PC-9 (cell line): Measurements from ENCODE around the gene REEP3. TPM values are rescaled to one million over a fixed set of nuclear protein-coding genes. Genes with fewer than 3 reads are reported as not detected.

Experiments
- BruUV-seq: library from RNA; stranded (reverse); fragments of 400-500 nt; replicated peaks from 2 replicates; lab custom pipeline; 2021; lab: Mats Ljungman, UMichigan
- CTCF ChIA-PET: fragments of 300-600 bp; sonication (Branson Sonifier 250); formaldehyde crosslinking; loops from one replicate; lab custom pipeline; 2022; ENCODE audit warnings: antibody characterized with exemption; lab: Charles Lee
- POLR2A ChIA-PET: fragments of 300-600 bp; sonication (Branson Sonifier 250); formaldehyde crosslinking; loops from one replicate; lab custom pipeline; 2022; ENCODE audit warnings: antibody characterized with exemption; ENCODE audit not compliant: unreplicated experiment; lab: Charles Lee
- DNase-seq, 2 experiments: peaks; one replicate each; pipeline versions ENCODE4 v3.0.0 to v3.0.0-alpha.2; 2015 to 2022; ENCODE audit warnings: mixed read lengths in 1 of 2
- H2AFZ ChIP-seq: fragments of 200-600 bp; sonication (generic); 2 replicates; pipeline ENCODE4 v1.8.1; 2017; ENCODE audit warnings: antibody characterized with exemption
- H3F3A ChIP-seq: fragments of 200-600 bp; sonication (generic); 2 replicates; pipeline ENCODE4 v1.8.1; 2017; ENCODE audit warnings: antibody characterized with exemption, mild to moderate bottlenecking, low read depth; ENCODE audit not compliant: insufficient read depth
- H3K27ac ChIP-seq: fragments of 200-600 bp; sonication (generic); 2 replicates; pipeline ENCODE4 v1.6.1; 2016; ENCODE audit warnings: mixed run types
- H3K27me3 ChIP-seq: fragments of 200-600 bp; sonication (generic); 2 replicates; pipeline ENCODE4 v1.6.1; 2016; ENCODE audit warnings: low read depth, mixed run types; ENCODE audit not compliant: insufficient read depth
- H3K36me3 ChIP-seq: fragments of 200-600 bp; sonication (generic); 2 replicates; pipeline ENCODE4 v1.6.1; 2016; ENCODE audit warnings: low read depth, mixed run types
- H3K4me1 ChIP-seq: fragments of 200-600 bp; sonication (generic); replicated peaks from 2 replicates; pipeline ENCODE4 v1.6.1; 2016; ENCODE audit warnings: mixed run types; ENCODE audit not compliant: insufficient read depth
- H3K4me2 ChIP-seq: fragments of 200-600 bp; sonication (generic); 2 replicates; pipeline ENCODE4 v1.6.1; 2017; ENCODE audit warnings: mixed run types
- H3K4me3 ChIP-seq: fragments of 200-600 bp; sonication (generic); 2 replicates; pipeline ENCODE4 v1.6.1; 2016; ENCODE audit warnings: mixed run types
- H3K79me2 ChIP-seq: fragments of 200-600 bp; sonication (generic); 2 replicates; pipeline ENCODE4 v1.6.1; 2017; ENCODE audit warnings: low read depth, mixed run types
- H3K9me2 ChIP-seq: fragments of 200-600 bp; sonication (generic); 2 replicates; pipeline ENCODE4 v1.8.1; 2017; ENCODE audit warnings: mild to moderate bottlenecking; ENCODE audit not compliant: insufficient read depth
- H3K9me3 ChIP-seq: fragments of 200-600 bp; sonication (generic); 2 replicates; pipeline ENCODE4 v1.8.1; 2016; ENCODE audit warnings: low read depth; ENCODE audit not compliant: insufficient read depth
- H4K20me1 ChIP-seq: fragments of 200-600 bp; sonication (generic); 2 replicates; pipeline ENCODE4 v1.8.1; 2017; ENCODE audit not compliant: insufficient read depth
- CTCF ChIP-seq: fragments of 200-600 bp; sonication (generic); conservative IDR thresholded peaks from 2 replicates; pipeline ENCODE4 v1.6.1; 2017; ENCODE audit warnings: mixed run types, antibody characterized with exemption, mild to moderate bottlenecking, moderate library complexity
- EZH2 ChIP-seq: fragments of 200-600 bp; sonication (generic); IDR thresholded peaks from 2 replicates; pipeline ENCODE4 v1.8.0; 2017; ENCODE audit warnings: antibody characterized with exemption, low read depth
- intact Hi-C: fragments of 100-400 bp; cut with micrococcal nuclease; formaldehyde crosslinking; loops from one replicate; pipeline ENCODE4 v1.10.0; 2022; ENCODE audit not compliant: unreplicated experiment
- total RNA-seq: library from RNA; stranded (reverse); gene quantifications from 2 replicates; pipeline ENCODE4 v1.2.3, GENCODE V29; 2021

The REEP3 gene
- total RNA-seq, 1 experiment from 2014 or later: 56.4 TPM

DNA sequence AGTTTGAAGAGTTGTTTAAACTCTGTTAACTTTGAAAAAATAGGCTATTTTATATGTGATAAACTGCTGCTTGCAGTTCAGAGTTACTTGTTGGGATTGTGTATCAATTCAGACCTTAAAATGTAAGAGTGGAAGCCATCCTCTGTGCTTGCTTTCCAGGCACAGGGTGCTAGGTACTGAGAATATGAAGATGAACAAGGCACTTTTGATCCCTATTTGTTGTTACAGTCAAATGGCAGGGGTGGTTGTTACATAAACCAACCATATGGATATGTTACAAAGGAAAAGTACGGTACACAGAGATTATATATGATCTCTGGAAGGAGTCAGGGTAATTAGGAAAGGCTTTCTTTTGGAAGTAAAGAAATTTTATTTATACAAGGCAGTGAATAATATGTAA is 63.8 kb downstream of the REEP3 start:
- no TSS peak for BruUV-seq
- CTCF ChIA-PET: no interaction called here
- POLR2A ChIA-PET: no interaction called here

GRCh38 chr10:63586043-63586442 is 64.8 kb downstream of the REEP3 start:
- Histone ChIP-seq H3K4me3 (no peak overlapping the region), H2AFZ (no peak overlapping the region), H3K79me2 (0 out of 2 replicates have a peak, but pooled peaks cover 8% of the 10 kb centered on the region), H3K36me3 (no peaks in the 10 kb centered on the region), H3K9me2 (no peaks in the 10 kb centered on the region), H4K20me1 (no peaks in the 10 kb centered on the region; the same call in none of the 2 replicates), H3K4me1 (peaks cover 14% of the 10 kb centered on the region), H3K27ac (no peak overlapping the region), H3K9me3 (no peaks in the 10 kb centered on the region), H3K27me3 (no peaks in the 10 kb centered on the region), H3F3A (0 out of 2 replicates have a peak, but pooled peaks cover 9% of the 10 kb centered on the region), H3K4me2 (no peak overlapping the region)
- ChIA-PET POLR2A (no interaction called here), CTCF (no interaction called here)
- BruUV-seq: no TSS peak
- DNase-seq: no peak
- TF ChIP-seq CTCF (no peak), EZH2 (no peak)
- intact Hi-C loops: no loop called here

More for the DNA sequence above, 63.8 kb downstream of the REEP3 start:
- Histone ChIP-seq H2AFZ (no peak overlapping the region), H3K9me3 (no peaks in the 10 kb centered on the region), H3K27me3 (no peaks in the 10 kb centered on the region), H3K4me2 (no peak overlapping the region), H4K20me1 (no peaks in the 10 kb centered on the region; the same call in 1 of the 2 replicates), H3K4me1 (peaks cover 14% of the 10 kb centered on the region), H3K9me2 (no peaks in the 10 kb centered on the region), H3K79me2 (0 out of 2 replicates have a peak, but pooled peaks cover 8% of the 10 kb centered on the region), H3K27ac (no peak overlapping the region), H3K36me3 (no peaks in the 10 kb centered on the region), H3K4me3 (no peak overlapping the region), H3F3A (0 out of 2 replicates have a peak, but pooled peaks cover 9% of the 10 kb centered on the region)
- intact Hi-C loops: no loop called here
- TF ChIP-seq CTCF: no peak
- TF ChIP-seq EZH2: no peak
- no peak for DNase-seq

DNA sequence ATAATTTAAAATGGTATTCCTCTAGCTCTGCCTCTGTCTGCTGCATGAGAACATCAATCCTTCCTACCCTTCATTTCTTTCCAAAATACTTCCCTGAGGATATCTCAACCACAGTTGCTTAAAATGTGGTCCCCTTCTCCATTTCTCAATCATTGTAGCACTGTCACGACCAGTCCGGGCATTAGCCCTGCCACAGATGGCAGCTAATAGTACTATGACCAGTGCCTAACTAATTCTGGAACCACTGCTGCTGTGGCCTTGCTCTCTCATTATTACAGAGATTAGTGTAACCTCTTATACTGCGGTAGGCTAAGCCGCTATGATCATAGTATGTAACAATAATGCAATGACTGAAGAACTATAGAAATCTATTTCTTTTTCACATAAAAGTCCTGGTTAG is 66.0 kb downstream of the REEP3 start:
- Histone ChIP-seq H3K36me3 (no peaks in the 10 kb centered on the region), H3K4me2 (no peak overlapping the region), H3K27ac (no peak overlapping the region), H3F3A (0 out of 2 replicates have a peak, but pooled peaks cover 9% of the 10 kb centered on the region), H4K20me1 (no peaks in the 10 kb centered on the region; the same call in none of the 2 replicates), H3K4me3 (no peak overlapping the region), H3K9me3 (no peaks in the 10 kb centered on the region), H2AFZ (no peak overlapping the region), H3K27me3 (no peaks in the 10 kb centered on the region), H3K9me2 (no peaks in the 10 kb centered on the region), H3K79me2 (0 out of 2 replicates have a peak, but pooled peaks cover 8% of the 10 kb centered on the region), H3K4me1 (peaks cover 14% of the 10 kb centered on the region)
- ChIA-PET POLR2A (no interaction called here), CTCF (interaction anchor here (0.7 kb wide), 1 partner anchor 158 kb away, joined by 6 read pairs; no protein-coding TSS in a partner anchor)
- intact Hi-C loops: no loop called here
- TF ChIP-seq CTCF (no peak), EZH2 (no peak)
- no peak for DNase-seq
- no TSS peak for BruUV-seq
